ENCODE measurements around the gene VIL1.

Gene VIL1

DNA sequence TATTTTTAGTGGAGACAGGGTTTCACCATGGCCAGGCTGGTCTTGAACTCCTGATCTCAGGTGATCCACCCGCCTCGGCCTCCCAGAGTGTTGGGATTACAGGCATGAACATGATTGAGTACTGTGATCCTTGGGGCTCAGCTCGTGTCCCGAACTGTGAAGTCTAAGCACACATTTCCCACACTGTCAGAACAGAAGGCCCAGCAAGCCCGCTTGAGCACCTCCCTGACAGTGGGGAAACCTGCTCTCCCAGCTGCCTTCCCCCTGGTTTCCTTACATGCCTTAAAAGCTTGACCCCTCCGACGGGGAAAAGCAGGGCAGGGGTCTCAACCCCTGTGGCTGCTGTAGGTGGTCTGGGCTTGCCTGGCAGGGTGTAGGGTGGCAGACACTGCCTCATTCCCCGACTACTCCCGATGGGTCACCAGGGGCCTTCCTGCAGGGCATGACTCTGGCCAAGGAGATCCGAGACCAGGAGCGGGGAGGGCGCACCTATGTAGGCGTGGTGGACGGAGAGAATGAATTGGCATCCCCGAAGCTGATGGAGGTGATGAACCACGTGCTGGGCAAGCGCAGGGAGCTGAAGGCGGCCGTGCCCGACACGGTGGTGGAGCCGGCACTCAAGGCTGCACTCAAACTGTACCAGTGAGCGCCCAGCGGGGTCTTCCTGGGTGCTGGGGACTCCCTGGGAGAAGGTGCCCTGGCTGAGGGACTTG lies 10.1 kb downstream of the VIL1 start:
- Histone ChIP-seq H2AFZ (ENCODE audit: low read length) (no peak overlapping the region), H3K27me3 (replicated peaks; ENCODE audit: insufficient read depth, low read length) (no peaks in the 10 kb centered on the region), H3K36me3 (replicated peaks; ENCODE audit: insufficient read depth, low read length) (no peaks in the 10 kb centered on the region), H3K4me3 (ENCODE audit: low read length) (no peak overlapping the region), H3K4me1 (ENCODE audit: low read length) (no peaks in the 10 kb centered on the region), H3K9ac (ENCODE audit: low read length) (no peak overlapping the region), H4K20me1 (ENCODE audit: insufficient read depth, low read length) (no peaks in the 10 kb centered on the region), H3K9me3 (replicated peaks; ENCODE audit: insufficient read depth, low read length) (no peaks in the 10 kb centered on the region), H3K27ac (ENCODE audit: low read length) (no peak overlapping the region), H3K9me2 (replicated peaks; ENCODE audit: insufficient read depth, low read length) (no peaks in the 10 kb centered on the region), H3F3A (ENCODE audit: insufficient read depth, low read length) (no peaks in the 10 kb centered on the region), H3K79me2 (ENCODE audit: low read length) (no peaks in the 10 kb centered on the region), H3K4me2 (ENCODE audit: low read depth, low read length) (no peak overlapping the region)
- no peak for TF ChIP-seq EZH2phosphoT487 (IDR thresholded peaks at IDR 0.05; ENCODE audit: low read length)
- TF ChIP-seq, protein P1, sequence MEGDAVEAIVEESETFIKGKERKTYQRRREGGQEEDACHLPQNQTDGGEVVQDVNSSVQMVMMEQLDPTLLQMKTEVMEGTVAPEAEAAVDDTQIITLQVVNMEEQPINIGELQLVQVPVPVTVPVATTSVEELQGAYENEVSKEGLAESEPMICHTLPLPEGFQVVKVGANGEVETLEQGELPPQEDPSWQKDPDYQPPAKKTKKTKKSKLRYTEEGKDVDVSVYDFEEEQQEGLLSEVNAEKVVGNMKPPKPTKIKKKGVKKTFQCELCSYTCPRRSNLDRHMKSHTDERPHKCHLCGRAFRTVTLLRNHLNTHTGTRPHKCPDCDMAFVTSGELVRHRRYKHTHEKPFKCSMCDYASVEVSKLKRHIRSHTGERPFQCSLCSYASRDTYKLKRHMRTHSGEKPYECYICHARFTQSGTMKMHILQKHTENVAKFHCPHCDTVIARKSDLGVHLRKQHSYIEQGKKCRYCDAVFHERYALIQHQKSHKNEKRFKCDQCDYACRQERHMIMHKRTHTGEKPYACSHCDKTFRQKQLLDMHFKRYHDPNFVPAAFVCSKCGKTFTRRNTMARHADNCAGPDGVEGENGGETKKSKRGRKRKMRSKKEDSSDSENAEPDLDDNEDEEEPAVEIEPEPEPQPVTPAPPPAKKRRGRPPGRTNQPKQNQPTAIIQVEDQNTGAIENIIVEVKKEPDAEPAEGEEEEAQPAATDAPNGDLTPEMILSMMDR (IDR thresholded peaks at IDR 0.05; ENCODE audit: low read length) = no peak
- no peak for TF ChIP-seq EZH2 (optimal IDR thresholded peaks at IDR 0.05; ENCODE audit: low read depth, low read length)
- no peak for DNase-seq

DNA sequence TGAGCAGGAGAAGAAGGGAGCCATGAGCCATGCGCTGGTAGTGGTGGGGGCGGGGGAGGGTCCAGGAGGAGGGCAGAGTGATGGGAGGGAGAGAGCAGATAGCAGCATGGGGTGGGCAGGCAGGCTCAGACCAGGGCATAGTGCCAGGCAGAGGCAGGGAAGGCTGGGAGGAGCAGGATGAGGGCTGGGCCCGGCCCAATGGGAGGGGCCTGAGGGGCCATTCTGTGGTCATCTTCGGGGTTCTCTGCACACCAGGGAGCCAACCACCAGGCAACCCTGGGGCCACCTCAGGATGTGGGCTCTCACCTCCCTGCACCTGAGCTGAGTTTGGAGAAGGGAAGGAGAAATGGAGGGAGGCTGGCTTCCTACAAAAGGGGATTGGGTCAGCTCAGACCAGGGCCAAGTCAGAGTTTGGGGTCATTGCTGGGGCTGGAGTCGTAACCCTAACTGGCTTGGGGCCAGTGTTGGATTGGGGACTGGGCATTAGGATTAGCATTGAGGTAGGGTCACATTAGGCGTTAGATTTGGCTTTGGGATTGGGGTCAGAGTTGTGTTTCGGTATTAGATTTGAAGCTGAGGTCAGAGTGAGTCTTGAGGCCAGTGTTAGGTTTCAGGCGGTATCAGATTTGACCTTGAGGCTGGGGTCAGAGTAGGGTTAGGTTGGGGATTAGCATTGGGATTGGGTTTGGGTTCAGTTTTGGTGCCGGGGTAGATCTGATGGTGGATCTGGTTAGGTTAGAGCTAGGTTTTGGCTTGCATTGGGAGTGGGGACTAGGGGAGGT lies 11.2 kb downstream of the VIL1 start:
- no peak for DNase-seq
- no peak overlapping the region for H3K9ac ChIP-seq (ENCODE audit: low read length)
- H3K79me2 ChIP-seq (ENCODE audit: low read length) = no peaks in the 10 kb centered on the region
- no peak overlapping the region for H3K27ac ChIP-seq (ENCODE audit: low read length)
- no peaks in the 10 kb centered on the region for H3K36me3 ChIP-seq (replicated peaks; ENCODE audit: insufficient read depth, low read length)
- H3K4me1 ChIP-seq (ENCODE audit: low read length) = no peaks in the 10 kb centered on the region
- no peaks in the 10 kb centered on the region for H3F3A ChIP-seq (ENCODE audit: insufficient read depth, low read length)
- H3K9me3 ChIP-seq (replicated peaks; ENCODE audit: insufficient read depth, low read length) = no peaks in the 10 kb centered on the region
- TF ChIP-seq EZH2 (optimal IDR thresholded peaks at IDR 0.05; ENCODE audit: low read depth, low read length) (no peak), EZH2phosphoT487 (IDR thresholded peaks at IDR 0.05; ENCODE audit: low read length) (no peak)
- TF ChIP-seq, protein P1 (IDR thresholded peaks at IDR 0.05; ENCODE audit: low read length) = no peak
- no peak overlapping the region for H2AFZ ChIP-seq (ENCODE audit: low read length)
- H3K4me3 ChIP-seq (ENCODE audit: low read length) = no peak overlapping the region
- no peak overlapping the region for H3K4me2 ChIP-seq (ENCODE audit: low read depth, low read length)
- H3K27me3 ChIP-seq (replicated peaks; ENCODE audit: insufficient read depth, low read length) = no peaks in the 10 kb centered on the region
- H4K20me1 ChIP-seq (ENCODE audit: insufficient read depth, low read length) = no peaks in the 10 kb centered on the region
- no peaks in the 10 kb centered on the region for H3K9me2 ChIP-seq (replicated peaks; ENCODE audit: insufficient read depth, low read length)

DNA sequence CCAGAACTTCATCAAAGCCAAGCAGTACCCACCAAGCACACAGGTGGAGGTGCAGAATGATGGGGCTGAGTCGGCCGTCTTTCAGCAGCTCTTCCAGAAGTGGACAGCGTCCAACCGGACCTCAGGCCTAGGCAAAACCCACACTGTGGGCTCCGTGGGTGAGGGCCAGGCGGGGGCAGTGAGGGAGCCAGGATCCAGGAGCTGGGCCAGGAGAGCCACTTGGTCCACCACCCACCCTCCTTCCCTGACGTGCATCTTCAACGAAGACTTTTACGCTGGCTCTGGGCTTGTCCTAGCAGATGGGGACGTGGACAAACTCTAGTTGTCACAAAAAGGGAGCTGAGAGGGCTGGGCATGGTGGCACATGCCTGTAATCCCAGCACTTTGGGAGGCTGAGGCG lies 11.8 kb downstream of the VIL1 start:
- TF ChIP-seq EZH2phosphoT487 (IDR thresholded peaks at IDR 0.05; ENCODE audit: low read length) = no peak
- TF ChIP-seq, protein P1 (IDR thresholded peaks at IDR 0.05; ENCODE audit: low read length) = no peak
- TF ChIP-seq EZH2 (optimal IDR thresholded peaks at IDR 0.05; ENCODE audit: low read depth, low read length) = no peak
- Histone ChIP-seq H3K9me2 (replicated peaks; ENCODE audit: insufficient read depth, low read length) (no peaks in the 10 kb centered on the region), H3K9ac (ENCODE audit: low read length) (no peak overlapping the region), H3K27ac (ENCODE audit: low read length) (no peak overlapping the region), H3K4me2 (ENCODE audit: low read depth, low read length) (no peak overlapping the region), H3K4me1 (ENCODE audit: low read length) (no peaks in the 10 kb centered on the region), H3K79me2 (ENCODE audit: low read length) (no peaks in the 10 kb centered on the region), H3F3A (ENCODE audit: insufficient read depth, low read length) (no peaks in the 10 kb centered on the region), H3K36me3 (replicated peaks; ENCODE audit: insufficient read depth, low read length) (no peaks in the 10 kb centered on the region), H2AFZ (ENCODE audit: low read length) (no peak overlapping the region), H3K4me3 (ENCODE audit: low read length) (no peak overlapping the region), H4K20me1 (ENCODE audit: insufficient read depth, low read length) (no peaks in the 10 kb centered on the region), H3K27me3 (replicated peaks; ENCODE audit: insufficient read depth, low read length) (no peaks in the 10 kb centered on the region), H3K9me3 (replicated peaks; ENCODE audit: insufficient read depth, low read length) (no peaks in the 10 kb centered on the region)
- no peak for DNase-seq

All from MM.1S (cell line).